Smooth muscle cell (in vitro differentiated cells): Measurements from ENCODE around the gene PLSCR1. TPM values are rescaled to one million over a fixed set of nuclear protein-coding genes. Genes with fewer than 3 reads are reported as not detected.
A peak's percentile ranks its signal among the peaks of the same experiment; 100 is the strongest.

Experiments used
- DNase-seq: peaks from one replicate; lab custom pipeline; 2025; ENCODE audit not compliant: unreplicated experiment; lab: John Stamatoyannopoulos, UW
- H2AFZ ChIP-seq: fragments of 200-600 bp; sonication (generic); 2 replicates; pipeline ENCODE4 v1.6.0; 2016; ENCODE audit warnings: antibody characterized with exemption, low read depth, mild to moderate bottlenecking
- H3F3A ChIP-seq: fragments of 200-600 bp; sonication (generic); 2 replicates; pipeline ENCODE4 v1.6.0; 2017; ENCODE audit warnings: antibody characterized with exemption, low read depth
- H3K27ac ChIP-seq: fragments of 200-600 bp; sonication (generic); 2 replicates; pipeline ENCODE4 v1.5.1; 2016; ENCODE audit warnings: low read depth, mild to moderate bottlenecking
- H3K27me3 ChIP-seq: fragments of 200-600 bp; sonication (generic); 2 replicates; pipeline ENCODE4 v1.6.1; 2016; ENCODE audit warnings: low read depth, mild to moderate bottlenecking
- H3K36me3 ChIP-seq: fragments of 200-600 bp; sonication (generic); 2 replicates; pipeline ENCODE4 v1.5.1; 2016; ENCODE audit warnings: low read depth
- H3K4me1 ChIP-seq: fragments of 200-600 bp; sonication (generic); 2 replicates; pipeline ENCODE4 v1.5.1; 2016; ENCODE audit warnings: low read depth
- H3K4me2 ChIP-seq: fragments of 200-600 bp; sonication (generic); 2 replicates; pipeline ENCODE4 v1.6.0; 2016; ENCODE audit warnings: mild to moderate bottlenecking
- H3K4me3 ChIP-seq: fragments of 200-600 bp; sonication (generic); 2 replicates; pipeline ENCODE4 v1.5.1; 2016; ENCODE audit warnings: mild to moderate bottlenecking
- H3K79me2 ChIP-seq: fragments of 200-600 bp; sonication (generic); 2 replicates; pipeline ENCODE4 v1.6.0; 2016; ENCODE audit warnings: low read depth, mild to moderate bottlenecking
- H3K9ac ChIP-seq: fragments of 200-600 bp; sonication (generic); 2 replicates; pipeline ENCODE4 v1.6.0; 2016; ENCODE audit warnings: low read depth
- H3K9me3 ChIP-seq: fragments of 200-600 bp; sonication (generic); replicated peaks from 2 replicates; pipeline ENCODE4 v1.5.1; 2016; ENCODE audit warnings: low read depth
- H4K20me1 ChIP-seq: fragments of 200-600 bp; sonication (generic); 2 replicates; pipeline ENCODE4 v1.6.0; 2016; ENCODE audit warnings: low read depth
- WGBS: methylation state at CpG from one replicate; pipeline ENCODE4 v1.1.7; 2016; ENCODE audit warnings: low lambda C conversion rate; 5-methylcytosine and 5-hydroxymethylcytosine counted together
- polyA plus RNA-seq: library from polyadenylated mRNA; unstranded; fragments of >200 nt; fragmentation: Nextera tagmentation; extraction: Ambion mirVana; gene quantifications from 2 replicates; pipeline ENCODE4 v1.2.1, GENCODE V29; 2016
- total RNA-seq: library from RNA; depleted of rRNA; stranded (reverse); fragments of >200 nt; gene quantifications from 2 replicates; pipeline ENCODE4 v1.2.3, GENCODE V29; 2014
- TF ChIP-seq, protein P1 (sequence below): fragments of 200-600 bp; sonication (generic); IDR thresholded peaks from 2 replicates; pipeline ENCODE4 v1.5.1; 2017; ENCODE audit warnings: borderline replicate concordance, mild to moderate bottlenecking, antibody characterized with exemption; ENCODE audit not compliant: insufficient read depth, poor library complexity, severe bottlenecking

Gene PLSCR1
- total and polyA plus RNA-seq, 2 experiments from 2014 or later = 21.6 to 36.7 TPM

DNA sequence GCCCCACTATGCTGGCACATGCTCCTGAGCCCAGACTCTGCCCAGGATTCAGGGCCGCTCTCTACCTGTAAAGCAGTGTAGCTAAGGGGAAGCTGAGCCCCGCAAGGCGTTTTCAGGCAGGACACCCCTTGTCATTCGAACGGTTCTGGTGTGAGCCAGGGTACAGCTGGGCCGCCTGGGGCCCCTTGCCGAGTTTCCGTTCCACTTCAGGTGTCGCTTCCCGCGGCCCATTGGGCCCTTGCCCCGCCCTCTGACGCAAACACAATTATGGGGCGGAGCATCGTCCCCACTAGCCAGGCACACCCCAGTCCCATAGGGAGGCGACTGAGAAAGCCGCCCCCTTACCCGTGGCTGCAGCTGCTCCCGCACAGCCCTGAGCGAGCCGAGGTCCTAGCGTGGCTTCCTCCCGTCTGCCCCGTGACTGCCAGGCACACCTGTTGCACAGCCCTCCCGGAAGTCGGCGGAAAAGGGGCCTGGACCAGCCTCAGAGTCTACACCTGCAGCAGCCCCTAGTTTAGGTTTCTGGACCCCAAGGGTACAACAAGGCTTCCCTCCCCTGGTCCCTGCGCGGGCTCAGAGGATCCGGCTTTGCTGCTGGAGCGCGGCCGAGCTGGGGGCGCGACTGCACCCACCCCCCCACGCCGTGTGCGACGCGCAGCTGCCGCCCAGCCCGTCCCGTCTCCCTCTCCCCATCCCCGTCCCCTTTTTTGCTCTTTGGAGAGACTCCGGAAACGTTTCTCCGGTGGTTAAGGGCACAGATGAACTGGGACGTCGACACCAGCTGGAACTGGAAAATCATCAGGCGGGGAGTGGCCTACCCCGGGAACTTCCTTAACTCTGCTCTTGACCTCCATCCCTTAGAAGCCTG is 75.0 kb downstream of the PLSCR1 start, which contains the start of gene PLSCR2:
TSS of gene PLSCR2 (minus strand) at position 412 of the 868 bp plus-strand sequence. CDS start 9,657 bp downstream, outside the sequence.
- Histone ChIP-seq H3K27me3 (no peaks in the 10 kb centered on the region), H3K4me2 (peak within 1 kb of the TSS; percentile 83), H3K4me1 (no peaks in the 10 kb centered on the region), H3K27ac (no peak within 1 kb of the TSS), H3F3A (no peaks in the 10 kb centered on the region), H4K20me1 (no peaks in the 10 kb centered on the region), H3K4me3 (peak within 1 kb of the TSS; percentile 53), H3K9ac (no peak within 1 kb of the TSS), H3K9me3 (no peaks in the 10 kb centered on the region), H3K36me3 (no peaks in the 10 kb centered on the region), H2AFZ (peak within 1 kb of the TSS; percentile 90), H3K79me2 (no peaks in the 10 kb centered on the region)
- WGBS = 40% methylated on average over 51 of the region's 51 CpGs
- DNase-seq = no peak
- TF ChIP-seq, protein P1, sequence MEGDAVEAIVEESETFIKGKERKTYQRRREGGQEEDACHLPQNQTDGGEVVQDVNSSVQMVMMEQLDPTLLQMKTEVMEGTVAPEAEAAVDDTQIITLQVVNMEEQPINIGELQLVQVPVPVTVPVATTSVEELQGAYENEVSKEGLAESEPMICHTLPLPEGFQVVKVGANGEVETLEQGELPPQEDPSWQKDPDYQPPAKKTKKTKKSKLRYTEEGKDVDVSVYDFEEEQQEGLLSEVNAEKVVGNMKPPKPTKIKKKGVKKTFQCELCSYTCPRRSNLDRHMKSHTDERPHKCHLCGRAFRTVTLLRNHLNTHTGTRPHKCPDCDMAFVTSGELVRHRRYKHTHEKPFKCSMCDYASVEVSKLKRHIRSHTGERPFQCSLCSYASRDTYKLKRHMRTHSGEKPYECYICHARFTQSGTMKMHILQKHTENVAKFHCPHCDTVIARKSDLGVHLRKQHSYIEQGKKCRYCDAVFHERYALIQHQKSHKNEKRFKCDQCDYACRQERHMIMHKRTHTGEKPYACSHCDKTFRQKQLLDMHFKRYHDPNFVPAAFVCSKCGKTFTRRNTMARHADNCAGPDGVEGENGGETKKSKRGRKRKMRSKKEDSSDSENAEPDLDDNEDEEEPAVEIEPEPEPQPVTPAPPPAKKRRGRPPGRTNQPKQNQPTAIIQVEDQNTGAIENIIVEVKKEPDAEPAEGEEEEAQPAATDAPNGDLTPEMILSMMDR = no peak

DNA sequence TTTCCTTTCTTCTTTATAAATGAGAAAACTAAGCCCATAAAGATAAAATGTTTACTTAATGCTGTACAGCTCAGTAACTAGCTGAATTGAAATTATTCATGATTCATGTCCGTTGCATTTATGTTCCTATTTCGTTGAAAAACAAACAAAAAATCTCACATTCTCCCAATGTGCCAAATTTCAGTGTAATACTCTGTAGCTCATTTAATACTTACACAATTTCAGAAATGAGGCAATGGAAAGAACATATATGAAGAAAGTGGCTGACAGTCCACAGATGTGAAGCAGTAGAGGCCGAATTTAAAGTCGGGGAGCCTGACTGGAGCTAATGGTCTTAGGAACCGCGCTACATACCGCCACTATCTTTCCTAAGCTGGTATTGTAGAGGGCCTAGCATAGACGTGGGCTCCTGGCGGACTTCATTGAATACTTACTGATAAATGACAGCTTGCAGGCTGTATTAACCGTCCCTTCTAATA is 75.7 kb downstream of the PLSCR1 start:
- H4K20me1 ChIP-seq = no peaks in the 10 kb centered on the region
- DNase-seq = no peak
- WGBS = 80% methylated on average over 10 of the region's 10 CpGs
- no peak overlapping the region for H3K9ac ChIP-seq
- H3K4me3 ChIP-seq = peak overlapping the region; percentile 53
- H2AFZ ChIP-seq = peak overlapping the region; percentile 0
- no peaks in the 10 kb centered on the region for H3K27me3 ChIP-seq
- H3K36me3 ChIP-seq = no peaks in the 10 kb centered on the region
- peak overlapping the region; percentile 83 for H3K4me2 ChIP-seq
- no peaks in the 10 kb centered on the region for H3F3A ChIP-seq
- H3K4me1 ChIP-seq = no peaks in the 10 kb centered on the region
- H3K79me2 ChIP-seq = no peaks in the 10 kb centered on the region
- H3K27ac ChIP-seq = no peak overlapping the region
- TF ChIP-seq, protein P1 = no peak
- H3K9me3 ChIP-seq = no peaks in the 10 kb centered on the region

DNA sequence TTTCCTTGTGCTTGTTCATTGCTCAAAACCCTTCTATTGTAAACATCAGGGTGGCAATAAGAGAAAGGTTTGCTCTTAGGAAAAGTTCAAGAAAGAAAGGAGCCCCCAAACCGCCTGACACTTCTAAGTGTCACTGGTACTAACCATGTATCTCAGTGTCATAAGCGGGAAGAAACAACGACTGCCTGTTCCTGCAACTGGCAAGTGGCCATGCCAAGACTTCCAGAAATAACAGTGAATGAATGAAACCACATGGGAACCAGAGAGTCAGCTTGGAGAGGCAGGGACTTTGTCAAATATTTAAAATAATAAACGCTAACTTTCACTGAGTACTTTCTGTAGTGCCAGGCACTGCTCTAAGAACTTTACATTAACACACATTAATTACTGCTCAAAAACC is 76.2 kb downstream of the PLSCR1 start:
- Histone ChIP-seq H3K9me3 (no peaks in the 10 kb centered on the region), H3K4me2 (no peak overlapping the region), H3K27me3 (no peaks in the 10 kb centered on the region), H3K36me3 (no peaks in the 10 kb centered on the region), H3K79me2 (no peaks in the 10 kb centered on the region), H3K27ac (no peak overlapping the region), H4K20me1 (no peaks in the 10 kb centered on the region), H3F3A (no peaks in the 10 kb centered on the region), H3K9ac (no peak overlapping the region), H2AFZ (peak overlapping the region; percentile 0), H3K4me3 (no peak overlapping the region), H3K4me1 (no peaks in the 10 kb centered on the region)
- WGBS = 67% methylated on average over 4 of the region's 4 CpGs
- DNase-seq = no peak
- TF ChIP-seq, protein P1 = no peak
